A549 (cell line): ENCODE data around the gene NAA30. TPM values are rescaled to one million over a fixed set of nuclear protein-coding genes. Genes with fewer than 3 reads are reported as not detected.

ENCODE experiments used
- ATAC-seq, 2 experiments: fragments of 200-7000 bp in 1 of 2; fragments of >200 bp in 1 of 2; cut with Nextera tagmentation in 1 of 2; cut with Tn5 transposase in 1 of 2; 3 replicates each; pipeline versions ENCODE4 v1.8.0 to v1.9.1; 2018 to 2020; ENCODE audit warnings: mild to moderate bottlenecking in 1 of 2, moderate library complexity in 1 of 2
- CTCF ChIA-PET: fragments of 300-600 bp; sonication (Branson Sonifier 250); formaldehyde crosslinking; extraction: SDS; loops from one replicate; lab custom pipeline; 2021; ENCODE audit warnings: antibody characterized with exemption, inconsistent platforms; lab: Yijun Ruan, JAX
- POLR2A ChIA-PET: fragments of 350-600 bp; formaldehyde crosslinking; extraction: SDS; loops from one replicate; lab custom pipeline; 2021; ENCODE audit warnings: antibody characterized with exemption, inconsistent platforms; lab: Yijun Ruan, JAX
- DNase-seq, 2 experiments: peaks; one replicate each; pipeline versions ENCODE4 v3.0.0 to v3.0.0-alpha.2; 2011 to 2016; ENCODE audit warnings: low read depth in 1 of 2, low spot score in 1 of 2
- FAIRE-seq: peaks from 2 replicates; lab custom pipeline; 2011; peaks lifted over from hg19 to GRCh38; lab: Jason Lieb, UNC
- H3K27ac ChIP-seq, 2 experiments: fragments of >200 bp; sonication (Bioruptor Twin); formaldehyde crosslinking; 3 replicates each; pipeline ENCODE4 v1.5.1; 2016 to 2017
- H3K4me1 ChIP-seq: fragments of >200 bp; sonication (Bioruptor Twin); formaldehyde crosslinking; 3 replicates; pipeline ENCODE4 v1.6.1; 2016
- H3K4me2 ChIP-seq: fragments of >200 bp; sonication (Bioruptor Twin); formaldehyde crosslinking; 3 replicates; pipeline ENCODE4 v1.6.1; 2016
- H3K4me3 ChIP-seq: fragments of >200 bp; sonication (Bioruptor Twin); formaldehyde crosslinking; 3 replicates; pipeline ENCODE4 v1.5.1; 2016
- H3K9me3 ChIP-seq: fragments of >200 bp; sonication (Bioruptor Twin); formaldehyde crosslinking; 3 replicates; pipeline ENCODE4 v1.6.1; 2016
- CBX8 ChIP-seq: fragments of 200-600 bp; sonication (generic); IDR thresholded peaks from 2 replicates; pipeline ENCODE4 v1.6.1; 2016
- CTCF ChIP-seq: fragments of >200 bp; sonication (Bioruptor Twin); formaldehyde crosslinking; IDR thresholded peaks from 3 replicates; pipeline ENCODE4 v1.5.1; 2016
- ELK1 ChIP-seq: fragments of 150-350 bp; IDR thresholded peaks from 2 replicates; pipeline ENCODE4 v1.6.1; 2014; ENCODE audit warnings: low read depth, mild to moderate bottlenecking, low read length
- FOSB ChIP-seq: fragments of 250-450 bp; sonication (Bioruptor Pico); IDR thresholded peaks from 2 replicates; pipeline ENCODE4 v1.5.0; 2020; ENCODE audit warnings: mild to moderate bottlenecking, moderate library complexity
- HES2 ChIP-seq: fragments of >200 bp; sonication (Bioruptor Twin); formaldehyde crosslinking; IDR thresholded peaks from 2 replicates; pipeline ENCODE4 v1.6.1; 2016
- HEYL ChIP-seq: fragments of 250-450 bp; sonication (Bioruptor Pico); IDR thresholded peaks from 2 replicates; pipeline ENCODE4 v1.8.0; 2021; ENCODE audit warnings: mild to moderate bottlenecking, moderate library complexity
- HMGXB4 ChIP-seq: fragments of 250-450 bp; sonication (Bioruptor Pico); IDR thresholded peaks from 2 replicates; pipeline ENCODE4 v1.5.0; 2021; ENCODE audit warnings: mild to moderate bottlenecking, moderate library complexity, borderline replicate concordance
- HOXB13 ChIP-seq: fragments of 250-450 bp; sonication (Bioruptor Pico); IDR thresholded peaks from 2 replicates; pipeline ENCODE4 v1.5.0; 2020; ENCODE audit warnings: low read depth, mild to moderate bottlenecking, moderate library complexity
- JUNB ChIP-seq: fragments of >200 bp; sonication (Bioruptor Twin); formaldehyde crosslinking; IDR thresholded peaks from 2 replicates; pipeline ENCODE4 v1.6.1; 2016
- KDM5A ChIP-seq: fragments of 200-600 bp; sonication (generic); IDR thresholded peaks from 2 replicates; pipeline ENCODE4 v1.6.1; 2016; ENCODE audit warnings: antibody characterized with exemption, mild to moderate bottlenecking
- MYC ChIP-seq: IDR thresholded peaks from 2 replicates; pipeline ENCODE4 v1.6.1; 2012; ENCODE audit warnings: mild to moderate bottlenecking, inconsistent platforms, low read length, improper control_type of control experiment, borderline replicate concordance
- NFE2L2 ChIP-seq: fragments of 150-350 bp; conservative IDR thresholded peaks from 2 replicates; pipeline ENCODE4 v1.6.1; 2014; ENCODE audit warnings: low read length
- NPAS2 ChIP-seq: fragments of 250-450 bp; sonication (Bioruptor Pico); IDR thresholded peaks from 2 replicates; pipeline ENCODE4 v1.8.0; 2022; ENCODE audit warnings: mild to moderate bottlenecking, moderate library complexity, borderline replicate concordance
- NR3C1 ChIP-seq: fragments of >200 bp; sonication (Bioruptor Twin); formaldehyde crosslinking; IDR thresholded peaks from 3 replicates; pipeline ENCODE4 v1.6.1; 2017
- REST ChIP-seq: fragments of 200-600 bp; sonication (generic); IDR thresholded peaks from 2 replicates; pipeline ENCODE4 v1.6.1; 2016; ENCODE audit warnings: antibody characterized with exemption, mild to moderate bottlenecking, moderate library complexity
- RFX5 ChIP-seq: fragments of 450-650 bp; IDR thresholded peaks from 2 replicates; pipeline ENCODE4 v1.7.1; 2014; ENCODE audit warnings: antibody characterized with exemption, mild to moderate bottlenecking, moderate library complexity
- SMC3 ChIP-seq: fragments of >200 bp; sonication (Bioruptor Twin); formaldehyde crosslinking; IDR thresholded peaks from 3 replicates; pipeline ENCODE4 v1.6.1; 2018; ENCODE audit warnings: inconsistent platforms
- WGBS: methylation state at CpG from one replicate; pipeline ENCODE4 v1.1.6; 2017; ENCODE audit errors: missing lambda C conversion rate; 5-methylcytosine and 5-hydroxymethylcytosine counted together
- polyA plus RNA-seq, 4 experiments: library from polyadenylated mRNA; depleted of rRNA in 3 of 4; stranded (reverse); fragments of >200 nt; fragmentation: RNase III in 1 of 4; extraction: RNeasy Plus Mini Kit Qiagen cat#74134 plus additional on column Dnase treatment in 1 of 4; gene quantifications; 2 replicates in 3 of 4; 3 replicates in 1 of 4; pipeline ENCODE4 v1.2.3, GENCODE V29; 2011 to 2017
- TF ChIP-seq, protein P1 (sequence below): IDR thresholded peaks from 2 replicates; pipeline ENCODE4 v1.6.1; 2012

NAA30 gene
- polyA plus RNA-seq, 2 of the 4 experiments (the other 2 are of a cell fraction) = 13.4 to 27.0 TPM

DNA sequence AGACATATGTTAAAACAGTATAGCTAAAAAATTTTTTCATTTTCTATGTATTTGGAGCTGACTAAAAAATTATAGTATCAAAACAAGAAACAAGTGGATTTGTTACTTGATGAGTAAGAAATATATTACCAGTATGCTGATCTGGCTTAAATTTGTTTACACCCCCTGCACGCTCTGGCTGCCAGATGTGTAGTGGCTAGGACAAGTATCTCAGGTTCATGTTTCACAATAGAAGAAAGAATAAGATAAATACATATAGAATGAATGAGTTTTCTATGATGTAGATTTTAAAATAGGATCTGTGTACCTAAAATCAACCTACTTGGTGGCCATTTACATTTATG lies 13.1 kb downstream of the NAA30 start:
- no peaks in the 10 kb centered on the region for H3K9me3 ChIP-seq
- H3K4me3 ChIP-seq = no peak overlapping the region
- peaks cover 14% of the 10 kb centered on the region for H3K4me1 ChIP-seq
- no peak overlapping the region for H3K27ac ChIP-seq
- ATAC-seq (no peak), DNase-seq (no peak), FAIRE-seq (no peak)
- POLR2A ChIA-PET = no interaction called here
- WGBS = 96% methylated on average over 1 of the region's 1 CpG
- CTCF ChIA-PET = interaction anchor here (0.6 kb wide), 2 partner anchors 1710 to 1916 kb away, joined by 3 read pairs; no protein-coding TSS in a partner anchor
- TF ChIP-seq NPAS2 (CRISPR knock-in tag) (no peak), FOSB (CRISPR knock-in tag) (no peak), RFX5 (no peak), NR3C1 (no peak), HOXB13 (CRISPR knock-in tag) (no peak), CTCF (no peak)
- H3K4me2 ChIP-seq = no peak overlapping the region

DNA sequence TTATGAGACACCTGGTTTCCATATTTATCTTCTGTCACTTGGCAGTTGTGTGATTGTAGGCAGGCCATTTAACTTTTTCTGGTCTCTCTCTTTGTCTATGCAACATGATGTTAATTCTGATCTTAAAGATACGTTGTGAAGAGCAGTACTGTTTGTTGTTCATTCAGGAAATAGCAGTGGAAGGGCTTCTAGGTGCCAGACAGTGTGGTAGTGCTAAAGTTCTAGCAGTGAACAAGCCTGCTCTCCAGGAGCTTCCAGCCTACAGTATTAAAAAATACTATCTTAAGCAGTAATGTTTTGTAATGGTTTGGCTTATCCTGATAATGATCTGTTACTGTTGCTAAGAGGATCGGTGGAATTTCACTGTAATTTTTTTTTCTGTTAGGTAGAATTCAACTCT lies 15.2 kb downstream of the NAA30 start:
- FAIRE-seq = no peak
- no peak overlapping the region for H3K4me3 ChIP-seq
- ChIA-PET CTCF (no interaction called here), POLR2A (no interaction called here)
- no peak overlapping the region for H3K4me2 ChIP-seq
- H3K4me1 ChIP-seq = peaks cover 14% of the 10 kb centered on the region
- ATAC-seq = no peak
- H3K27ac ChIP-seq = no peak overlapping the region
- TF ChIP-seq, protein P1, sequence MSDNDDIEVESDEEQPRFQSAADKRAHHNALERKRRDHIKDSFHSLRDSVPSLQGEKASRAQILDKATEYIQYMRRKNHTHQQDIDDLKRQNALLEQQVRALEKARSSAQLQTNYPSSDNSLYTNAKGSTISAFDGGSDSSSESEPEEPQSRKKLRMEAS = no peak
- TF ChIP-seq HES2 = no peak
- TF ChIP-seq REST = no peak
- no peak for TF ChIP-seq ELK1
- TF ChIP-seq HMGXB4 (CRISPR knock-in tag) = no peak
- no peak for TF ChIP-seq NFE2L2
- no peak for TF ChIP-seq MYC
- TF ChIP-seq CBX8 = no peak
- TF ChIP-seq HEYL (CRISPR knock-in tag) = no peak
- no peak for TF ChIP-seq JUNB
- TF ChIP-seq KDM5A = no peak
- TF ChIP-seq SMC3 = no peak
- 92% methylated on average over 2 of the region's 2 CpGs for WGBS
- H3K9me3 ChIP-seq = no peaks in the 10 kb centered on the region
- no peak for DNase-seq
